GM21717 (cell line): Measurements from ENCODE around the gene EPAS1.

Source experiments
- ATAC-seq: cut with Tn5 transposase; IDR thresholded peaks from one replicate; pipeline ENCODE4 v1.9.1; 2021; ENCODE audit warnings: mild to moderate bottlenecking, moderate library complexity; ENCODE audit not compliant: unreplicated experiment

The EPAS1 gene

GRCh38 chr2:46273225-46273863 is 23.9 kb upstream of the EPAS1 start:
- ATAC-seq: no peak

DNA sequence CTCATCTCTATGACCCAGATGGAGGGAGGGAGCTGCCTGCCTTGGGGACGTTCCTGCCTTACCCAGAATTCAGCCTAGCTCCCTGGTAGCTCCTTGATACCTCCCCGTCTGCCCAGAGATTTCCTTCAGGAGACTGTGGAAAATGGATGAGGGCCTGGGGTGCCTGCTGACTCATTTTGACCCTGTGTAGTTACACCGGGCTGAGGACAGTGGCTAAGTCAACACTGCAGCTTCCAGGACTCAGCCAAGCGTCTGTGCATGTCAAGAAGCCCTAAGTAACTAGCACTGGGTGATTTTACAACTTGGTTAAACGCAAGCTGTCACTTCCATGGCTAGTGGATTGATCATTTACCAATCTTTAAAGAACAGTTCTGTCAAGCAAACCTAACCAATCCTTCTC is 23.3 kb upstream of the EPAS1 start:
- no peak for ATAC-seq

DNA sequence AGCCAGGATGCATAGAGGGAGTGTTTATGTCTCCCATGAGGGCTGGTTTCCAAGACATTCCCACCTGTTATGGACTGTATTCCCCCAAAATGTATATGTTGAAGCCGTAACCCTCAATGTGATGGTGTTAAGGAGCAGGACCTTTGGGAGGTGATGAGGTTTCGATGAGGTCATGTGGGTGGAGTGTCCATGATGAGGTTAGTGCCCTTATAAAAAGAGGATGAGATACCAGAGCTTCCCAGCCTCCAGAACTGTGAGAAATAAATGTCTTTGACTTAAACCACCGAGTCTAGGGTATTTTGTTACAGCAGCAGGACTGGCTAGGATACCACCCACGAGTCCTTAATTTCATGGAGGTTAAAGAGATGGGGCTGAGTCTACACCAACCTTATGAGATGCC is 22.6 kb upstream of the EPAS1 start:
- ATAC-seq: no peak

- no peak for ATAC-seq
These were observed 21.2 kb upstream of the EPAS1 start for GRCh38 chr2:46275995-46276394.

- ATAC-seq: no peak
These were observed 20.6 kb upstream of the EPAS1 start for GRCh38 chr2:46276642-46277041.

DNA sequence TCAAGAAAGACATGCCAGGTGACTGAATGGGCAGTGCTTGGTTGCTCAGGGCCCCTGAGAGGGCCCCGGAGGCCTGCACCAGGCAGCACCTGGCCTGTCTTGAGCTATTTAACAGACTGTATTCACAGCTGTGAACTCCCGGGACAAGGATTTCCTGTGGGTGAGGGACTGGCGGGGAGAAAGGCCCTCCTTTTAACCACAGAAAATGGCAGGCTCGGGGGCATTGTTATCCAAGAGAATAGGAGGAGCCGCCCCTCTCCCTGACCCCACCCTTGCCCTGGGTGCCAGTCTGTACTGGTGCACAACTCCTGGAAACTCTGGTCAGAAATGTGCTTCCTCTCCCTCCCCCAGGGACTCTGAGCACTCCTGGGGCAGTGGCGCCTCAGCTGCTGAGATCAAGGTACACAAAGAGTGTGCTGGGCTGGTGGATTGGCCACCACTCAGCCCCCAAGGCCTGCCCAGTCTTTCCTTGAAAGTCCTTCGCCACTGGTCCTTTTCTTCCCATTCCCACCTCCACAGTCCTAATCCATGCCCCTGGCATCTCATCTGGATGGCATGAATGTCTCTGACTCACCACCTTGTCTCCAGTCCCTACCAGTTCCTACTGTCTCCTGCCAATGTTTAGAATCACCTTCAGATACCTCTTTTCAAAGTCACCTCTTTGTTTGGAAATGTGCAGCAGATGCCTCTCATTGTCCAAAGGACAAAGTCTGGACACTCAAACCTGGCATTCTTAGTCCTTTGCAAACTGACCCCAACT is 19.6 kb upstream of the EPAS1 start:
- ATAC-seq: no peak

DNA sequence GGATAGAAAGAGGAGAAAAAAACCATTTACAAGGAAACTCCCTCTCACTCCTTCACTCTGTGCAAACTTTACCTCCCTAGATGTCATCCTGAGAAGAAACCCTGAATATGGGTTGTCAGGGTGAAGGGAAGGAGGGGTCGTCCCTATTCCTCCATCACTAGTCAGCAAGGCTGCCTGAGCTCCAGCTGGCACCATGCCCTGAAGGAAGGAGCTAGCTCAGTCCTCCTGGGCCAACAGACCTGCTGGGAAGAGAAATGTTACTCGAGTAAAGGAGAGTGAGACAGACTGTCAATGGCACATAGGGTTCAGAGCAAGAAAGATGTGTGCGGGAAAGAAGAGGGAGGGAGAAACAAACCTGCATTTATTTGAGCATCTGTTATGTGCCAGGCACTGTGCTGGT is 18.3 kb upstream of the EPAS1 start:
- ATAC-seq: no peak

DNA sequence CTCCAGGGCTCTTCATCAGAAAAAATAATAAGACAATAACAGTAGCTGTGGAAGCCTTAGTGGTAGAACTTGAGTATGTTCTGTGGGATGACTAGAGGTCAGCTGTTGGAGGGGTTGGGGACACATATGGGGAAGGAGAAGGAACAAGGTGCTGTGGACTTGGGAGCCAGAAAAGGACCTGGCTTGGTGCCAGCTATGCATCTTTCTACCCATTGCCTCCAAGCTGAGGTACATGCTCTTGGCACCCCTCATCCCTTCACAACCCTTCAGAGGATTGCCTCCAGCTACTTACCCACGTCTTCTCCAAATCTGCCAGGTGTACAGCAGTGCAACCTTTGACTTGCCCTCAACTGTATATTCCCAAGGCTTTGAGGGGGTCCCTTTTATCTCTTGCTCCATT is 15.3 kb upstream of the EPAS1 start:
- ATAC-seq: no peak

DNA sequence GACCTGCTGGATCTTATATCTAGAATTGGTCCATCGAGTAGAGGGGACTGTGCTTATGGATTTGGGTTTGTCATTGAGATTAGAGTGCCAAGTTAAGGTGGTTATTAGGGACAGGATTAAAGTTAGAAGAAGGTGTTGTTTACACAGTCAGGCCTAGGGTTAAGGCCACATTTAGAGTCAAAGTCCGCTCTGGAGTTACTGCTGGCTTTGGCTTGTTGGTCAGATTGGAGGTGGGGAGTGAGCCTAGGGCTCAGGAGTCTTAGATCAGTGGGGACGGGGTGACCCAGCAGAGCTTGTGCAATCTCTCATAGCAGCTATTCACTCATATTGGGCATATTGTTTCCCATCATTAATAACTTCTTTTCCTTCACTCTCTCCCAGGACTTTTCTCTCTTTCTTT is 13.5 kb upstream of the EPAS1 start:
- no peak for ATAC-seq

- ATAC-seq: no peak
These were observed 12.9 kb upstream of the EPAS1 start for GRCh38 chr2:46284260-46284659.

GRCh38 chr2:46284796-46285195 is 12.4 kb upstream of the EPAS1 start:
- no peak for ATAC-seq

DNA sequence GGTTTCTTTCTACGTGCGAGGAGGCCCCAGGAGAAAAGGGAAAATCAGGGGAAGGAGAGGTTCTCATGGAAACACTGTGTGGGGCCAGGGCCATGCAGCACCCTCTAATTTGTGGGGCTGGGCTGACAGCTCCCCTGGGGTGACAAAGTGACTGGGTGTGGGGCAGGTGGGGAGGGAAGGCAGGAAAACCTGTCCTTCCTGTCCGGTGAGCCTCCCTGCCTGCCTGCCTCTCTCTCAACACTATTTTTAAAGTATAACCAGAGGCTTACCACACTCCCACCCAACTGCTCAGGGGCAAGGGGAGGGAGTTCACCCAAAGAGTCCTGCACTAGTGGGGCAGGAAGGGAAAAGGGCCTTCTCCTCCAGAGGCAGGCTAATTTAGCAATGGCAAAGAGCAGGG is 10.5 kb upstream of the EPAS1 start:
- ATAC-seq: no peak

DNA sequence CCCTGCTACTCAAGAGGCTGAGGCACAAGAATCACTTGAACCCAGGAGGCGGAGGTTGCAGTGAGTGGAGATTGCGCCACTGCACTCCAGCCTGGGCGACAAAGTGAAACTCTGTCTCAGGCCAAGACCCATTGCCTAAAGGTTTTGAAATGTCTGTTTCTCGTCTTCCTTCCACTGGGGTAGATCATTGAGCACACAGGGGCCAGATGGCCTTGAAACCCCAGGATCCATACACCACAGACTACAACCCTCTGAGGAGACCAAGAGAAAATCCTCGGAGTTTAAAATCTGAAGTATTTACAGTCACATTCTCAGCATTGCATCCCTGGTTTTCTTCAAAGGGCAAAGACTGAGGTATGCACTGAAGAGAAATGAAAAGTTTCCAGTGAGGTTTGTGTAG is 7.1 kb upstream of the EPAS1 start:
- no peak for ATAC-seq

- ATAC-seq: no peak
These were observed 3.7 kb upstream of the EPAS1 start for GRCh38 chr2:46293466-46293865.

GRCh38 chr2:46294176-46294836 is 2.9 kb upstream of the EPAS1 start:
- ATAC-seq: no peak

- no peak for ATAC-seq
These were observed 879 bp upstream of the EPAS1 start for GRCh38 chr2:46296216-46296839.

GRCh38 chr2:46297546-46298271 is 502 bp downstream of the EPAS1 start:
- peak; percentile 38 for ATAC-seq

DNA sequence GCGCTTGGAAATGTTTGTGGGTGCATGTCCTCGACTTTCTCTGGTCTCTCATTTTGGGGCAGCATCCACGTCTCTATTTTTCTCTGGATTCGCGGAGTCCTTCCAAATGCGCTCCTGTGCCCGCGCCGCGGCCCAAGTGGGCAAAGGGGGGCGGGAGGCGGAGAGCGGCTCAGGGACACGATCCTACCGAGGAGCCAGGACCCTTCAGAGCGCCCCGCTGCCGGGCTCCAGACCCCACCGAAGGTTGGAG is 990 bp downstream of the EPAS1 start:
- ATAC-seq: no peak

DNA sequence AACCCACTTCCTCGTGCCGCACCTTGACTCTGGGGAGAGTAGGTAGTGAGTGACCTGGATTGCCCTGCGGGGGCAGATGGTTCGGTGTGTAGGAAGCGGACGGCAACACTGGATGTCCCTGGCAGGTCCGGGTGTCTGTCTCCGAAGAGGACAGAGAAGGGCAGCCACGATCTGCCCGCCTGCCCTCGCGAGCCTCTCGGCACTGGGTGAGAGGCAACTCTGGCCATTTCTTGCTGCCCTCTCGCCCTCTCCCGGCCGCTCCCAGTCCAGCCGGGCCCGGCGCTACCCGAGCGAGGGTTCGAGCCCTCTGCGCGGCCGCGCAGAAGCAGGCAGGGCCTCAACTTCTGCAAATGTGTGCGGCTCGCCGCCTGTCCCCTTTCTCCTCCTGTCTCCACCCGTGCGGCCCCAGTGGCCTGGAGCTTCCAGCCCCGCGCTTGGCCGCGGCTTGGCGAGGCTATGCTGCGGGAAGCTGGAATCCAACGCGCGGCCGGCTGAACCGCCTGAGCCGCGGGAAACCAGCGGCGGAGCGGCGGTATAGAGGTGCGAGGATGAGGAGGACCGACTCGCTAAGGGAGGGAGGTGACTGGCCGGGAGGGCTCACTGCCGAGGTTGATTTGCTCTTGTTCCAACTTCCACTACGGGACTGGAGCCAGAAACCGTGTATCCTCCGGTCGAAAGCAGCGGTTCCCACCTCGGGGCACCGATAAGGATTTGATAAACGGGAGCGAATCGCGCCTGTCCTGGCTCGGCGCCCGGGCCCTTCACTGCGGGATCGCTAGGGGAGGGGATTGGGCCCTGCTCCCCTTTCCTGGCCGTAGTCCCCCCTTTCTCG is 1.5 kb downstream of the EPAS1 start:
- no peak for ATAC-seq
